Stimulated activated CD8-positive, alpha-beta memory T cell treated with anti-CD3 and anti-CD28 coated beads, Interleukin-4, amount 100 ng/mL, for 4 hours (primary cell): Measurements from ENCODE around the gene ATP9B.
"Not testable (repeated sequence)": the region's sequence is repeated elsewhere in the genome, so short reads cannot be mapped to it uniquely, and the experiment has no call there.

Experiments
- DNase-seq, 2 donors: peaks; one replicate each; pipeline ENCODE4 v3.0.0-alpha.2; 2020; ENCODE audit warnings: low read depth in 2 of 2, low spot score in 1 of 2

The ATP9B gene

DNA sequence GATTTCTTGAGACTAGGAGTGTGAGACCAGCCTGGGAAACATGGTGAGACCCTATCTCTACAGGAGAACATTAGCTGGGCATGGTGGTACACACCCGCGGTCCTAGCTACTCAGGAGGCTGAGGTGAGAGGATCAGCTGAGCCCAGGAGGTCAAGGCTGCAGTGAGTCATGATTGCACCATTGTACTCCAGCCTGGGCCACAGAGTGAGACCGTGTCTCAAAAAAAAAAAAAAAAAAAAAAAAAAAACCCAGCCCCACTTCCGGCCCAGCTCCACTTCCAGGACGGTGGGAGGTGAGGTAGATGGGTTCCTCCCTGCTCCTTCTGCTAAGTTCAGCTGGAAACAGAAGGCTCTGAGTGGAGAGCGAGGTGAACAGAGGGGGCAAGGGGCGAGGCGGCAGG, 285.2 kb downstream of the ATP9B start:
- no peak for DNase-seq

DNA sequence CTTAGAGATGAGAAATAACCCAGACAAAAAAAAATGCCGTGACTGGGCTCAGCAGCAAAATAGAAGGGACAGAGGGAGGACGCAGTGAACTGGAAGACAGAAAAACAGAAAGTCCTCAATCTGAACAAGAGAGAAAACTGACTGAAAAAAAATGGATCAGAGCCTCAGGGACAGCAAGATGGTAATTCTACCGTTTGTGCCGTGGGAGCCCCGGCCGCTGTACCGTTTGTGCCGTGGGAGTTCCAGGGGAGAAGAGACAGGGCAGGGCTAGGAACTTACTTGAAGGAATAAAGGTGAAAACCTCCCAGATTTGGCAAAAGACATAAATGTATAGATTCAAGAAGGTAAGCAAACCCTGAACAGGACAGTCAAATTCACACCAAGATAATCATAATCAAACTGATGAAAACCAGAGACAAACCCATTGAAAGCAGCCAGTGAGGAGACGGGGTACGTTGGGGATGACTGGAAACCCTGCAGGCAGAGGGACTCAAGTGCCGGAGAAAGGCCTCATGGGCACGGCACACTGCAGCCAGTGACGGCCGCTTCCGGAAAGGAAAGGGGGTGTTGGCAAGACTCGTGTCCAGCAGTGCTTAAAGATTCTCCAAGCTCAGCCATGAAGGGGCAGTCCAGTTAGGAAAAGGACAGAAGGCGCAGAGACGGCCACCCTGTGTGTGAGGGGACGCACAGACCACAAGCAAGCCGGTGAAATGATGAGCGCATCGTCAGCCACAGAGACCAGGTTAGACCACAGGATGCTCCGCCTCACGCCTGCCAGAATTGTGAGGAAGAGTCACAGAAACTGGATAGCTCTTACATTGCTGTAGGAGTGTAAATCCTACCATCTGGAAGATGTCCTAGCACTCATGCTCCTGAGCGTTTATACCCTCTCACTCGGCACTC, 286.5 kb downstream of the ATP9B start:
- DNase-seq = no peak

DNA sequence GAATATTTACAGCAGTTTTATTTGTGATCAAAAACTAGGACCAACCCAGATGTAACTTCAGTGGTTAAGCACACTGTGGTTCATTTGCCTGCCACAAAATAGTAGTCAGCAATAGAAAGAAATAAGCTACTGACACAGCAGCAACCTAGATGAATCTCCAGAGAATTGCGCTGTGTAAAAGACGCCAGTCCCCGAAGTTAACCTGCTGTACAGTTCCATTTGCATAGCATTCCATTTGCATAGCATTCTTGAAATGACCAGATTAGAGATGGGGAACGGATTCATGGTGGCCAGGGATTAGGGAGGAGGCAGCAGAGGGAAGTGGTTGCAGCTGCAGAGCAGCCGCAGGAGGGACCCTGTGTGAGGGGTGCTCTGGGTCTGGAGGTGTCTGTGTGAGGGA, 287.2 kb downstream of the ATP9B start:
- no peak for DNase-seq

DNA sequence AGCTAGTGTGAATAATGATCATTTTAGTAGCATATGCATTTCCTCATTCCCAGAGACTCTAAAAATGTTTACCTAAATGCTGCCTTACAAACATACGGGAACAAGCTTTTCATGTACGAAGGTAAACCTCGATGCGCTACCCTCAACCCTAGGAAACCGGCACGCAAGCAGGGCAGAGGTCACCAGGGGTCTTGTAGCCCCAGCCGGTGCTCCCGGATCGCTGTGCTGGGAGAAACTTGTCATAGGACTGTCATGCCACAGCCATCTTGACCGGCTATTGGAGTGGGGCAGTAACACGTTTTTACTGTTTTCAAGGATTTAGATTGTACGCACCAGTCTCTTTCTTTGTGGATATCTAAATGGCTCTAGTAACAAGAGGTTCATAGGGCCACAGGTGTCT, 291.7 kb downstream of the ATP9B start:
- no peak for DNase-seq

DNA sequence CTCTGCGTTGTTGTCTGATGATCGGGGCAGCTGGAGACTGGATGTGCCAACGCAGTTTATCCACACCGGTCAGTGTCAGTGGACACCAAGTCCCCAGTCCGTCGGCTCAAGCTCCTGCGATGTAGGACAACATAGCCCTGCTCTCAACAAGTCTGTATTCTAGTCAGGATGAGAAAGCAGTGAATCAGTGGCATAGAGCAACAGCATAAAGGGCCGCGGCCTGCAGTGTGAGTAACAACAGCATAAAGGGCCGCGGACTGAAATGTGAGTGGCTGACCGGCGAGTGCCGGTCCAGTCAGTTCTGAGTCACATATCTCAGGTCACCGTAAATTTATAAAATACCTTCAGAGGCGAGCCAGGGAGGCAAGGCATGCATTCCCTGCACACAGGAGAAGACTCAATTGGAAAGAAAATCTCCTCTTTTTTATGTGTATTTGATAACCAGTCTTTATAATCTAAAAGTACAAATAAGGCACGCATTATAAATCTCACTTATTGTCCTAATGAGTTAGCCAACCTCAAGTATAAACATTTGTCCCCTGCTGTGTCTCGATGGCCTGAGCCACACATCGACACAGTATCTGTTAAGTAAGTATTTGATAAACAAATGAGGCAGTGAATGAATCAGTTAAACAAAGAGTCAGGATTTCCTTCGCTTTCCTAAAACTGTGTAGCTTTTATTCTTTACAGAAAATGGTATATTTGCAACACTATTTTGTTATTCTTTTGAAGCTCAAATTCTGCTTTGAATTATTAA, 292.8 kb downstream of the ATP9B start:
- DNase-seq = no peak

DNA sequence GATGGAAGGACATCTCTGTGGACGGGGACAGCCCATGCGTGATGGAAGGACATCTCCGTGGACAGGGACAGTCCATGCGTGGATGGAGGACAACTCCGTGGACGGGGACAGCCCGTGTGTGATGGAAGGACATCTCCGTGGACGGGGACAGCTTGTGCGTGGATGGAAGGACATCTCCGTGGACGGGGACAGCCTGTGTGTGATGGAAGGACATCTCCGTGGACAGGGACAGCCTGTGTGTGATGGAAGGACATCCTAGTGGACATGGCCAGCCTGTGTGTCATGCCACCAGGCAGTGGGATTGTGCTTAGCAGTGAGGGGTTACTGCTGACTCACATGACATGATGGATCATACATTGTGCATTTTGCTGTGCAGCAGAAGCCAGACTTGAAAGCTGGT, 296.5 kb downstream of the ATP9B start:
- DNase-seq = no peak

DNA sequence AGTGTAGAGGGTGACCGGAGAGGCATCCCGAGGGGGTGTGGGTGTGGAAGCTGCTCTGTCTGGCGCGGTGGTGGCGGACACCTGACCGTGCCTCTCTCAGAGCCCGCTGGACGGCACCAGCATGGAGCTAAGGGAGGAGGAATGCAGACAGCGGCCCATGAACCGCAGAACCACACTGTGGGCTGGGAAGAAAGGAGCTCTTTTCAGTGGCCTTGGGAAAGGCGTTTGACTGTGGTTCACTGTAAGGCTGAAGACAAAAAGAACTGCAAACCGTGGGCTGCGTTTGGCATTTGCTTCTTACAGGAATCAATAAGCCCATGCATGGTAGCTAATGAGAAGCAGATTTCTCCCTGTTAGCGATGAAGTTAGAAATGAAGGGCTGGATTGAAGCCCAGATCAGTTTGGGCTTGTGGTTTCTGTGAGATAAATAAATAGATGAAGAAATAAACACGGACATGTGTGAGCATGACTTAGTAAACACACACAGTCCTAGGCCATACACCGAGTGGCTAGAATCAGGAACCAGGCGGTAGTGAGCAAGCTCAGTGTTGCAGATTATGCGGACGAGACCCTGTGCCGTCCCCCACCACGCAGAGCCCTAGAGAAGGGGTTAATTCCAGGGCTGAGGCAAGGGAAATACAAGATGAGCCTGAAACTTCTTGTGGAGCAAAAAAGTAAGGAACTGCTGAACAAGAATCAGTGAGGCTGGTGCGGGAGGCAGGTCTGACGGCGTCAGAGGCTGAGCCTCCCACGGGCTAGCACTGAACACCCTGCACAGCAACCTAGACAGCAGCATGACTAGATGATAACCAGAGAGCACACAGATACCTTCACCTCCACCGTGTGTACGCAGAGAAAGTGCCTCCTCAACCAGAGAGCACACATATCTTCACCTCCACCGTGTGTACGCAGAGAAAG, 297.2 kb downstream of the ATP9B start:
- no peak for DNase-seq

DNA sequence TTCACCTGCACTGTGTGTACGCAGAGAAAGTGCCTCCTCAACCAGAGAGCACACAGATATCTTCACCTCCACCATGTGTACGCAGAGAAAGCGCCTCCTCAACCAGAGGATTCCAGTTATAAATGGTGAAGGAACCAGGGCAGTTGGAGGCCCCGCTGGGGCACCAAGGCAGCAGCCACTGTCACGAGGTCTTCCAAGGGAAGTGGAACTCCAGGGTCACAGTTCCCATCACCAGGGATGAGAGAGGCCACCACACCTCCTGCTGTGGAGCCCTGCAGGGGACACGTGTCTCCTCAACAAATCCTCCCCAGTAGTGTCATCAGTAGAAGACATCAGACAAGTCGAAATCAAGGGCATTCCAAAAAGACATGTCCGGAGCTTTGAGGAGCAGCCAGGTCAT, 298.3 kb downstream of the ATP9B start:
- DNase-seq = no peak

DNA sequence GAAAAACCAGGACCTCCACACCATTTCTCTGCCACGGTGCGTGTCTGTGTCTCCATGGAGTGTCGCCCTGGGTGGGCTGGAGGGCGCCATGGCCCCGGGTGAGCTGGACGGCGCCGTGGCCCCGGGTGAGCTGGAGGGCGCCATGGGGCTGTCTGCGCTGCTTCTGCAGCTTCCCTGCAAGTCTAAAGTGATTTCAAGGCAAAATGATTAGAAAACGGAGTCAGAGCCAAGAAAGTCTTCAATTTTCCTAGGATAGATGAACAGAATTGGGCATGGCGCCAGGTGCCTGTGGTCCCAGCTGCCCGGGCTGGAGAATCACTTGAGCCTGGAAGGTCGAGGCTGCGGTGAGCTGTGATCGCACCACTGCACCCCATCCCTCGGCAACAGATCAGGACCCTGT, 298.8 kb downstream of the ATP9B start:
- no peak for DNase-seq

DNA sequence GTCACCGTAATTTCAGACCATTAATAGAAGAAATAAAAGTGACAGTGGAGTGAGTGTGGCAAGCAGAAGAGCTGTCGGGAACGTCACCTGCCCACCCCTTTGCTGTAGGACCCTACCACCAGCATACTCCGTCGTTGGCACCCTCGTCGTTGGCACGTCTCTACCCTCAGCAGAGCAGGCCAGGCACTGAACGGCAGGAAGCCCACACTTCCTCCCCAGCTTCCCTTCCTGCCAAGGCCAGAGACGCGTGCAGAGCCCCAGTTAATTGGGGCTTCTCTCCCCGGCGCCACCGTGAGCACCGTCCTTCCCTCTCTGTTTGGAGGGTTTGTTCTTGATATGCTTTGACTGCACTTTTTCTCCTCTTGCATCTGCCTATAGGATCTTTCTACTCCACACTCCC, 299.5 kb downstream of the ATP9B start:
- no peak for DNase-seq

DNA sequence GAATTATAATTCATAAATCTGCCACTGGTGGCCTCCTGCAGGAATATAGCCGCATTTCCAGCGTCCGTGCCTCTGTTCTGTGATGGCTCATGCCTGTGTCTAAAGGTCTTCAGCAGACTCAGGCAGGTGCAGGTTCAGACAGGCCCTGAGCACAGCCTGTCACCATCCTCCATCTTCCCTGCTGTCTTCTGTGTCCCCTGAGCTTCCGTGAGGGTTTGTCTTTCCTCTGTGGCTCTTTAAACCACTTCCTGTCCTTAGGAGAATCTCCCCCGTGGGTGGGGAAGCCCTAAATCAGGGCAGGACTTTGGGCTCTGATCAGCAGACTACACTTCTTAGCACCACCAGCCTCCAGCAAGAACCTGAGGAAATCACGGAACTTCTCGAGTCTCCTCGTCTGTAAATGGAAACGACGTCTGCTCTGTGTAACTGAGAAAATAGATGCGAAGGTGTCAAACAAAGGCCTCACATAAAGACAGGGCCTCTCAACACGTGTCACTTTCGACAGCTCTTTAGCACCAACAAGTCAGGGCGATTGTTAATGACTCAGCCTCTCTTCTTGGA, 302.4 kb downstream of the ATP9B start:
- DNase-seq = no peak

DNA sequence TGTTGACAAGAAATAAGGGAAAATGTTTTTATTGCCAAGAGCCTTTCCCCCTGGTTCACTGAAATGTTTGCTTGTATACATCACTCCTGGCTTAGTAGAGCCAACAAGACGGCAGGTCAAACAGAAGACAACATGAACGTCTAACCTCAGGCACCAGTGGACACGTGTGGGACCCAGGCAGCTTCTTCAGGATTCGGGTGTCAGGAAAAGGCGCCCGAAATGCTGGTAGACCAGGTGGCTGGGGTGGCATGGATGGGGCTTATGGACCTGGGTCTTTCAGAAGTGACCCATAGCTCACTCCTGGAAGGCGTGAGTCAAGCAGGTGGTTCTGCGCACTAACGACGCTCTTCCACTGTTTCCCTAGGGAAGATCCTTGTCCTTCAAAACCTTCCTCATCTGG, 303.3 kb downstream of the ATP9B start:
- DNase-seq = no peak

DNA sequence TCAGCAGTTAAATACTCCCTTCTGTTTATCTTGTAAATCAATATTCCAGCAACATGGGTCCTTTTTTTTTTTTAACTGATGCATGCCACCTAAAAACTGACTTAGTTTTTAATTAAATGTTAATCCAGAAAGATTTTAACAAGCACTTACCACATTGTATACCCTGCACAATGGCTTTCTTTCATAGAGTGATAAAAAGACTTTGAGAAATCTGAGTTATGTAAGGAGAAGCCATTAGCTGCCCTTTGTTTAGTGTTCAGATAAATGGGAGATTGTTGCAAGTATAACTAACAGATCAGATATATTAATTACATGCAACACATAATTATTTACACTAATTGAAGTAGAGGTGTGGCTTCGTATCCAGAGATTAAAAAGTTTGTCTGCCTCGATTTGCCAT, 303.8 kb downstream of the ATP9B start:
- no peak for DNase-seq

DNA sequence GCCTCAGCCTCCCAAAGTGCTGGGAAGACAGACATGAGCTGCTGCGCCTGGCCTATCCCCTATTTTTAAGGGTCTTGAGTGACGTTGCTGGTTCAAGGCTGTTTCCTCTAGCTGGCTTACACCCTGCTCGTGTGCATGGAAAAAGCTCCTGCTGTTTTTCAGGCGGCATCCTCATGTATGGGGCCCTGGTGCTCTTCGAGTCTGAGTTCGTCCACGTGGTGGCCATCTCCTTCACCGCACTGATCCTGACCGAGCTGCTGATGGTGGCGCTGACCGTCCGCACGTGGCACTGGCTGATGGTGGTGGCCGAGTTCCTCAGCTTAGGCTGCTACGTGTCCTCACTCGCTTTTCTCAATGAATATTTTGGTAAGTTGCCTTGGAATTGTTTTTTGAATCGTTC, 304.5 kb downstream of the ATP9B start:
- no peak for DNase-seq

DNA sequence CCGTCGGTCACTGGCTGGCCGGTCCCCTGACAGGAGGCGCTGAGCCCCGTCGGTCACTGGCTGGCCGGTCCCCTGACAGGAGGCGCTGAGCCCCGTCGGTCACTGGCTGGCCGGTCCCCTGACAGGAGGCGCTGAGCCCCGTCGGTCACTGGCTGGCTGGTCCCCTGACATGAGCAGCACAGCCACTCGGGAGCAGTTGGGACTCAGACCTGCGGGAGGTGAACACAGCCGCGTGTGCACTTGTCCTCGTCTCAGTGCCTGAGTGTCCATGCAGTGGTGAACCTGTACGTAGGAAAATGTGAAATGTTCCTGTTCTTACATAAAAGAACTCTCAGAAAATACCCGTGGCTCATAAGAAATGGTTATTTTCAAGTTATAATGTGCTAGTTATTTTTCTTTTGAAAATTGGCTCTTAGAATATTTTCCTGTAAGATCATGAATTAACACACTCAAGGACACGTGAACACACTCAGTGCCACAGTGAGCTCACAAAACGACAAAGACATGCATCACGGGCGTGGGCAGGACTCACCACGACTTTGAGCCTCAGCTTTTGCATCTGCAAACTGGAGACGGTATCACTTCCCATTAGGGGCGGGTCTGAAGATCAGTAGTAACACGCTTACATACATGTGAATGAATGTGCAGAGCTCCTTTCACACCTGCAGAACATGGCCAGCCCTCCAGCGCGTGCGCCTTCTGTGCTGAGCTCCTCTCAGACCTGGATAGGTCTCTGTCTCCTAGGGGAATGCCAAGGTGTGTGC, 305.4 kb downstream of the ATP9B start:
- no peak for DNase-seq

DNA sequence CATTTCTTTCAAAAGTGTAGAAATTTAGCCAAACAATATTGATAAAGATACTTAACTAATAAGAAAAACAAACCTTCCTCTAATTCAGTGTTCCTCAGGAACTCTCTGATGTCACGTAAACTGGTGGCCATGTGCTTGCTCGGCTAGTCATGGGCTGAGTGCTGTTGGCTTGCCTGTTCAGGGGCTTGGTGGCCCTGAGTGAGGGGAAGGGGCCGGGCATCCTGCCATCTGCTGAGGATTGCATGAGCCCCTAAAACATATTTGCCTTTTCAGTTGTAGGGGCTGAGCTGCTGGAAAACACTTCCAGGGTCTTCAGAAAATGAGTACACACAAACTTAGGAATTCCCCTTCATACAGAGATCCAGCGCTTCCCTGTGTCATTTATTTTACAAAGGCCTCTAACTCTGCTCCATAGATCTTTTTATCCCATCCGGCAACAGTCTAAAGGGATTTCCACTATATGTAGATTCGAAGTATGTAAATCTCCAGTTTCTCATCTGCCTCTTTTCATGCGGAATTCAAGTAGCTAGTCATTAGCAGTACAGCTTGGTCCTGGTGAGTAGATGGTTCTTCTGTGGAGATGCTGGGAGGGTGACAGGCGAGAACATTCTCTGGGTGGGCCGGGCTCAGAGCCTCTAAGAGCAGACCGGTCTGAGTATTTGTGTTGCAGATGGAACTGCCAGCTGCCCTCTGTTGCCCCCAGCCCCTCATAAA, 306.4 kb downstream of the ATP9B start:
- DNase-seq = no peak

DNA sequence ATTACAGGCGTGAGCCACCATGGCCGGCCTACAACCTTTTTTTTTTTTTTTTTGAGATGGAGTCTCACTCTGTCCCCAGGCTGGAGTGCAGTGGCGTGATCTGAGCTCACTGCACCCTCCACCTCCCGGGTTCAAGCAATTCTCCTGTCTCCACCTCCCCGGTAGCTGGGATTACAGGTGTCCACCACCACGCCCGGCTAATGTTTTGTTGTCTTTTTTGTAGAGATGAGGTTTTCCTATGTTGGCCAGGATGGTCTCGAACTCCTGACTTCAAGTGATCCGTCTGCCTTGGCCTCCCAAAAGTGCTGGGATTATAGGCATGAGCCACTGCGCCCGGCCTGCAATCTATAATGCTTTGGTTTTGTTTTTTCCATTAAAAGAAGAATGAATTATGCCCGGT, 307.5 kb downstream of the ATP9B start:
- DNase-seq = not testable (repeated sequence)

DNA sequence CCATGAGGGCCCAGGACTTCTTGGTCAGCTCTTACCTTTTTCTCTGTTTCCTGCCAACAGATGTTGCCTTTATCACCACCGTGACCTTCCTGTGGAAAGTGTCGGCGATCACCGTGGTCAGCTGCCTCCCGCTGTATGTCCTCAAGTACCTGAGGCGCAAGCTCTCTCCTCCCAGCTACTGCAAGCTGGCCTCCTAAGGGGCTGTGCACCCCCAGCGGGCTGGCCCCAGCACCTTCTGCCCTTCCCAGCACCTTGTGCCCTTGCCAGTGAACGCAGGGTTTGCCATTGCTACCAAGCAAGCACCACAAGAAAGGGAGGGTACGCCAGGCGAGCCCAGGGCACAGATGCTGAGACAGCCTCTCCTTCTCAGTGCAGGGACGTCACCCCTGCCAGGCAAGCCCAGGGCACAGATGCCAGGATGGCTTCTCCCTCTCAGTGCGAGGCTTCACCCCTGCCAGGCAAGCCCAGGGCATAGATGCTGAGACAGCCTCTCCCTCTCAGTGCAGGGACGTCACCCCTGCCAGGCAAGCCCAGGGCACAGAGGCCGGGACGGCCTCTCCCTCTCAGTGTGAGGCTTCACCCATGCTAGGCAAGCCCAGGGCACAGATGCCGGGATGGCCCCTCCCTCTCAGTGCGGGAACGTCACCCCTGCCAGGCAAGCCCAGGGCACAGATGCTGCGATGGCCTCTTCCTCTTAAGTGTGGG, 308.1 kb downstream of the ATP9B start:
- no peak for DNase-seq
